HG03097 (cell line): ENCODE data around the gene R3HDM2.

Experiments used
- ATAC-seq: cut with Tn5 transposase; IDR thresholded peaks from one replicate; pipeline ENCODE4 v1.9.1; 2021; ENCODE audit not compliant: unreplicated experiment, low FRiP score

The R3HDM2 gene

DNA sequence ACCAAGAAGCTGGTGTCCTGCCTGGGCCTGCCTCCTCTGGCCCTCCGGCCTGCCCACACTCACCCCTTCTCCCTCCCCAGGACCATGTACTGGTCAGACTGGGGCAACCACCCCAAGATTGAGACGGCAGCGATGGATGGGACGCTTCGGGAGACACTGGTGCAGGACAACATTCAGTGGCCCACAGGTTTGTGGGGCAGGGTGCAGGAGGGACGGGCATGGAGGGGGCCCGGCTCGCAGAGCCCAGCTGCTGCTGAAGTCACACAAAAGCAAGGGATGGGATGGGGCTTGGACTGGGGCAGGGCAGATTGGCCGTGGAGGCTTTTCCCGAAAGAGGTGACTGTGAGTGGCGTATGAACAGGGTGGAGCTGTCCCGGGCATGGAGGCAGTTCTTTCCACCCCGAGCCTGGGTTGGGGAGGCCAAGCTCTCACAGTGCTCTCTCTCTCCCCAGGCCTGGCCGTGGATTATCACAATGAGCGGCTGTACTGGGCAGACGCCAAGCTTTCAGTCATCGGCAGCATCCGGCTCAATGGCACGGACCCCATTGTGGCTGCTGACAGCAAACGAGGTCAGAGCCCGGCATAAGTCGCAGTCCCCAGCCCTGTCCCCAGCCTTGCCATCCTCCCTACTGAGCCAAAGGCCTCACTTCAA, 222.1 kb downstream of the R3HDM2 start:
- no peak for ATAC-seq

DNA sequence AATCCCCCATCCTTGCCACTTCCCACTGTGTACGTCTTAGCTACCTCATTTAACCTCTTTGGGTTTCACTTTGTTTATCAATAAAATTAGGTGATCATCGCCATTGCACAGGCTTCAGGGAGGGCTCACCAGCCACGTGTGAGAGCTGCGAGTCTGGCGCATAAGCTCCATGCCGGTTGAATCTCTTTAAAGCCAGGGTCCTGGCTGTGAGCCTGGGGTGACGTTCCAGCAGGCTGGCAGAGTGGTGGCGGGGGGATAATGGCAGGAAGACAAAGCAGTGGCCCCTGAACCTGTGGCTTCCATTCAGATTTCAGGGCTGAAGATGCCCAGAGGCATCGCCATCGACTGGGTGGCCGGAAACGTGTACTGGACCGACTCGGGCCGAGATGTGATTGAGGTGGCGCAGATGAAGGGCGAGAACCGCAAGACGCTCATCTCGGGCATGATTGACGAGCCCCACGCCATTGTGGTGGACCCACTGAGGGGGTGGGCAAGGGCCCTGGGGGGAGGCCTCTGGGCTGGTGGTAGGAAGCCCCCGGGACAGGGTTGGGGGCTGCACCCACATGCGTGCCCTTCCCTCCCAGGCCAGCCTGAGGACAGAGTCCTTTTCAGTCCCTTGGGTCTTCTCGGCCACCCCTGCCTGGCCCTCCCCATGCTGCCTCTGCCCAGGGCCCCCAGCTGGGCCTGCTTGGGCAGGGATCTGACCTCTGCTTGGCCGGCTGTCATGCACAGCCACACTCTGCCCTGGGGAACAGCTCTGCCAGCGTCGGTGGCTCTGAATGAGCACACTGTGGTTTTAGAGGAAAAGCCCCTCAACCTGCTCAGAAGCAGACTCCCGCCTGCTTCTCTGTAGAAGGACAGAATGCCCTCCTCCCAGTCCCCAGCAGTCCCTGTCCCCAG, 222.9 kb downstream of the R3HDM2 start:
- ATAC-seq = no peak

DNA sequence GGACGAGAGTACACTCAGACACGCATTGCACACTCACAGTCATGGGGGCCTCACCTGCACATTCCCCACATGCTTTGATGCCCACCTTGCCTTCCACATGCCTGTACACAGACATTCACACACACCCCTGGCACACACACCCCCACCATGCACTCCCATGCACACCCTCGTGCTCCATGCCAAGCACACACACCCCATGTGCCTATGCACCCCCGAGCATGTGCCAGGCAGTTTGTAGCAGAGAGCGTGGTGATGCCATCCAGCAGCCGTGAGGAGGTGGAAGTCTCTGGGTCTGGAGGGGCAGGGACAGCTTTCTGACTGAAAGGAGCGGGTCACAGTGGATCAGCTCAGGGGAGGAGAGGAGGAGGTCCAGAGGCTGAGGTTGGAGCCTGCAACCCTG, 224.9 kb downstream of the R3HDM2 start:
- ATAC-seq = no peak

DNA sequence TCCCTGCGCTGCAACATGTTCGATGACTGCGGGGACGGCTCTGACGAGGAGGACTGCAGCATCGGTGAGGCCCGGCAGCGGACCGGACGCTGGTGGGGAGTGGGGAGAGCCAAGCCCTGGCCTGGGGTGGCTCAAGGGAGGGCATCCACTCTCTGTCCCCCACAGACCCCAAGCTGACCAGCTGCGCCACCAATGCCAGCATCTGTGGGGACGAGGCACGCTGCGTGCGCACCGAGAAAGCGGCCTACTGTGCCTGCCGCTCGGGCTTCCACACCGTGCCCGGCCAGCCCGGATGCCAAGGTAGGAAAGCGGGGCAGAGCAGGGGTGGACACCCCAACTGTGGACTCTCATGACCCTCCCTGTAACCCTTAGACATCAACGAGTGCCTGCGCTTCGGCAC, 225.7 kb downstream of the R3HDM2 start:
- ATAC-seq = no peak

DNA sequence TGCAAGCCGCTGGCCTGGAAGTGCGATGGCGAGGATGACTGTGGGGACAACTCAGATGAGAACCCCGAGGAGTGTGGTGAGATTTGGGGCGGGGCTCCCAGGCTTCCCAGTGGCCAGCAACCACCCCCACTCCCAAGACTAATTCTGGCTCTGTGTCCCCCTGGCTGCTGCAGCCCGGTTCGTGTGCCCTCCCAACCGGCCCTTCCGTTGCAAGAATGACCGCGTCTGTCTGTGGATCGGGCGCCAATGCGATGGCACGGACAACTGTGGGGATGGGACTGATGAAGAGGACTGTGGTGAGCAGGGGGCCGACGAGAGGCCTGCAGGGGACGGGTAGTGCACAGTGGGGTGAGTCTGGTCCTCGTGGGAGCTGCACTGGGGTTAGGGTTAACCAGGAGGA, 226.4 kb downstream of the R3HDM2 start:
- ATAC-seq = no peak

DNA sequence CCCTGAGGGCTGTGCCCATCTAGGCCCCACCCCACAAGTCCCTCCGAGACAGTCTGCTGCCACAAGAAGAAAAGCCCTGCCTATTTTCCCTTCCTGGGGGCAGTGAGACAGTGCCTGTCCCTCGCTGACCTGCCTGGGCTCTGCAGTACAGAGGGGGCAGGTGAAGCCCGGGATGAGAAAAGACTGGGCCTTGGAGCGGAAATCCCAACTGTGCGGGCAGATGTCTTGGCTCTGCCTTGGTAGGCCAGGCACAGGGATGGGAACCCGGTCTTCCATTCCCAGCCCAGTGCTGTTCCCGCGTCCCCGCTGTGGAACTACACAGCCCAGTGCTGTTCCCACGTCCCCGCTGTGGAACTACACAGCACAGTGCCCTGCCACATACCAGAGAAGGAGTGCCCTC, 227.1 kb downstream of the R3HDM2 start:
- no peak for ATAC-seq
